HG02759 (cell line): Measurements from ENCODE around the gene DLGAP1.
"Not testable (repeated sequence)": the region's sequence is repeated elsewhere in the genome, so short reads cannot be mapped to it uniquely, and the experiment has no call there.

Source experiments
- ATAC-seq: cut with Tn5 transposase; IDR thresholded peaks from one replicate; pipeline ENCODE4 v1.9.1; 2021; ENCODE audit warnings: mild to moderate bottlenecking, moderate library complexity; ENCODE audit not compliant: unreplicated experiment

The DLGAP1 gene

DNA sequence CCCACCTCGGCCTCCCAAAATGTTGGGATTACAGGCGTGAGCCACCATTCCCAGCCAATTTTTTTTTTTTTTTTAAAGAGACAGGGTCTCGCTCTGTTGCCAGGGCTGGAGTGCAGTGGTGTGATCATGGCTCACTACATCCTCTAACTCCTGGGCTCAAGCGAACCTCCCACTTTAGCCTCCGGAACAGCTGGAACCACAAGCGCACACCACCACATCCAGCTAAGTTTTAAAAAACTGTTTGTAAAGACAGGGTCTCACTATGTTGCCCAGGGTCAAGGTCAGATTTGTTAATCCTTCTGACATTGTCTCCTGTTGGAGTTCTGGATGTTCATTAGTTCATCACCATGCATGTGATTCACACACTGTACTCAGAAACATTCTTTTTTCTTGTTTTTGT lies 855.2 kb downstream of the DLGAP1 start:
- no peak for ATAC-seq

DNA sequence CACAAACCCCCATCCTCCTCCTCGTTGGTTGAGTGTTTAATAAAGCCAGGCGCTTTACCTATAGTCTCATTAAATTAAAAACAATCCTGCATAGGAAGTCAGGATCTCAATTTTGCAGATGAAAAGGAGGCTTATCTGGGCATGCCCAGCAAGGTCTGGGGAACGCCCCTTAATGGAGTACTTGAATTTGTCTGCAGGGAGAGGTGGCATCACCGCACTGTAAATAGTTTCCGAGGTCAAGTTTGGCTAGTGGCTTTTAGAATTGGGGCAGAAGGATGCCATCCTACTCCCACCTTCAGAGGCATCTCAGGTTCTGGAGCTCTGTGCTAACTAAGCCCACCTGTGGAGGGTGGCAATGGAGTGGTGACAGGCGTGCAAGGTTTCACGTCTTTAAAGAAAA lies 855.9 kb downstream of the DLGAP1 start:
- no peak for ATAC-seq

DNA sequence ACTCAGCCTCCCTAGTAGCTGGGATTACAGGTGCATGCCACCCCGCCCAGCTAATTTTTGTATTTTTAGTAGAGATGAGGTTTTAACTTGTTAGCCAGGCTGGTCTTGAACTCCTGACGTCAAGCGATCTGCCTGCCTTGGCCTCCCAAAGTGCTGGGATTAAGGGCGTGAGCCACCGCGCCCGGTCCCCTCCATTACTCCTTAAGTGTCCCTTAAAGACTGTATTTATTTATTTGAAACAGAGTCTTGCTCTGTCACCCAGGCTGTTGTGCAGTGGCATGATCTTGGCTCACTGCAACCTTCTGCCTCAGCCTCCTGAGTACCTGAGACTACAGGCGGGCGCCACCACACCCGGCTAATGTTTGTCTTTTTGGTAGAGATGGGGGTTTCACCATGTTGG lies 856.5 kb downstream of the DLGAP1 start:
- ATAC-seq: no peak

DNA sequence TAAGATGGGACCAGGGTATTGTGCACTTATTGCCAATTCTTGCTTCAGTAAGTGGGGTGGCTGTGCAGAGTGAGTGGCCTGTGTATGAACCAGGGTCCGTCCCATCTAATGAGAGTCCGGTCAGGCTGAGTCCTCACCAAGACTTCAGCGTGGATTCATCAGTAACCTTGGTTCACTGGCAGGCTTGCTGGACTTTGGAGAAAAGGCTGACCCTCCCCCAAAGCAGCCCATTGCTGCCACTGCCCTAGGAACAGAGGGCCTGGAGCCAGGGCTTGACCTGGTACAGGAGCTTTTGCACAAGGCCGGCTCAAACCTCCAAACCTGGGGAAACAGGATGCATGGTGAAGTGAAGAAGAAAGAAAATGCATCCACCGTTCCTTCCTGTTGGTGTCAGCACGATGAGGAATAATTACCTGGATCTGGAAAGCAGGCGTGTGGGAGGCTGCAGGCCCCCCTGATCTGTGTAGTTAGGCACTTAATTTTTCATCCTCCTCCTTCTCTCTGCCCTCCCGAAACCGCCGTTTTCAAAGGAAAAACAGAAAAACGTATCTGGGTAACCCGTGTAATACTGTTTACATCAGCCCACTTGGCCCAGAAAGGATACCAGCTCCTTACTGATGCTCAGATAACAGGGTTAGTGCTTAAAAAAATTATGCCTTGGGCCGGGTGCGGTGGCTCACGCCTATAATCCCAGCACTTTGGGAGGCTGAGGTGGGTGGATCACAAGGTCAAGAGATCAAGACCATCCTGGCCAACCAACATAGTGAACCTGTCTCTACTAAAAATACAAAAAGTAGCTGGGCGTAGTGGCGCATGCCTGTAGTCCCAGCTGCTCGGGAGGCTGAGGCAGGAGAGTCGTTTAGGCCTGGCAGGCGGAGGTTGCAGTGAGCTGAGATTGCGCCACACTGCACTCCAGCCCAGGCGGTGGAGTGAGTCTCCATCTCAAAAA lies 857.4 kb downstream of the DLGAP1 start:
- ATAC-seq: no peak

DNA sequence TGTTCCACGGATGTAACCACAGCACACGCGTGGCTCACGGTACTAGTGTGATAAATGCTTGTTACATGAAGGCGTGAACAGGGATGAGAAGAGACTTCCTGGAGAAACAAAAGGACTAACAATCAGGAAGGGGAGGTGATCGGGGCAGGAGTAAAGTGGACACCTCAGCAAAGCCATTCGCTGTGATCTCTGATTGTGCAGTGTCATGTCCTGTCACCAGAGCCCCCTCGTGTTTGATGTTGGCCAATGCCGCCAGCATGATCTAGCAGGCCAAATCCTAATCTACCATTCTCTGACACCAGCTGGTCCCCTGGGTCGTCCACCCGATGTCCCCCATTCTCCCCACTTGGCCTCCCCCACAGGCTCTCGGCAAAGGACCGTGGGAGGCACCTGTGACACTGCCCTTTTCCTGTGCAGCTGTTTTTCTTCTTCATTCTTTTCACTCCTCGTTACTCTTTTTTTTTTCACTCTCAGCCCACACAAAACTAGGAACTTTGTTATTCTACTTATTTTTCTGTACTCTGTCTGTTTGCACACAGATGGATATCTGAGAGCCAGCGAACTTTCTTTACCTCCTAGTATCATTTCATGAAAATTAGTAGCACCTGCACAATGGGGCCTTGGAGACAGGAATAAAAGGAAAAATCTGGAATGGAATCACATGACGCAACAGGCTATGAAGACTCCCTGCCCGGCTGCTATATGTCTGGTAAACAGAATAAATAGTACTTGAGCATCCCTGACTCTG lies 858.3 kb downstream of the DLGAP1 start:
- peak; percentile 29 for ATAC-seq

DNA sequence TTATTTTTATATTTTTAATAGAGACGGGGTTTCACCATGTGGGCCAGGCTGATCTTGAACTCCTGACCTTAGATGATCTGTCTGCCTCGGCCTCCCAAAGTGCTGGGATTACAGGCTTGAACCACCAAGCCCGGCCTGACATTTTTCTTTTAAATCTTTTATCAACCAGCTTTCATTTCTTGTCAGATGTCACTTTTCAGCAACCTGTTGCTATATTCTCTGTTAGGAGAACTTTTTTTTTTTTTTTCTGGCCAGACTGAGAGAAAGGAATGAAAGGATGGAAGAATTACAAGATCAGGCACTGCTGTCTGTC lies 858.8 kb downstream of the DLGAP1 start:
- ATAC-seq: no peak

DNA sequence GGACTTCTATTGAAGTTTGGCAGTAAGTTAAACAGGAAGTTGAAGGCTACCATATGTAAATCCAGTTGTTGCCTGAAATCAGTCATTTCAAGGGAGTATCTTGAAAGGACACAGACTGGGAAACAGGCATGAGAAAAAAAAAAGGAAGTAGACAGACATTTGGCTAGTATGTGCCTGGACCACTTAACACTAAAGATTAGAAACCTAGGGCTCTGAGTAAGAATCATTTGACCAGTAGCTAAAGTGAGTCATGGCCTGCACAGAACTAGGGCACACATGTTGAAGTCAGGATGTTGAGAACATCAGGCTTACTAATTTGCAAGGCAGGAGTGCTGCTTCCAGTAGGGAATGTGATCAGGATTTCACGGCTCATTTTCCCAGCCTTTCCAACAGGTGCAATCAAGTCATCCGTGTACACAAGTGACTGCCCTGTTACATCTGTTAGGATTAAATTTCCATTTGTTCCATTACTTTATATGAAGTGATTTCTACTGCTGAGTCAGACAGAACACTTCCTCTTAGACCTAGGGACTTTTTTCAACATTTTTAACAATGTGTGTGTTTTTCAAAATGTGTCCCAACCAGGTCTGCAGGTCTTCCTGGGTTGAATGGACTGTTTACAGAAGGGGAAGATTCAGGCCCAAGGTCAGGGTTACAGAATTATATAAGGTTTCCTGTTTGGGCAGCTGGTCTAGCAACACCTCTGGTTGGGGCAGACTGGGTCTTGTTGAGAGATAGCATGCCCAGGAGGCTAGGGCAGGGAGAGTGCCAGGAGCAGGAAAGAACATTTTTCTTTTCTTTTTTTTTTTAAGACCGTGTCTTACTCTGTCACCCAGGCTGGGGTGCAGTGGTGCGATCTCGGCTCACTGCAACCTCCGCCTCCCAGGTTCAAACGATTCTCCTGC lies 859.5 kb downstream of the DLGAP1 start:
- peak; percentile 60 for ATAC-seq

DNA sequence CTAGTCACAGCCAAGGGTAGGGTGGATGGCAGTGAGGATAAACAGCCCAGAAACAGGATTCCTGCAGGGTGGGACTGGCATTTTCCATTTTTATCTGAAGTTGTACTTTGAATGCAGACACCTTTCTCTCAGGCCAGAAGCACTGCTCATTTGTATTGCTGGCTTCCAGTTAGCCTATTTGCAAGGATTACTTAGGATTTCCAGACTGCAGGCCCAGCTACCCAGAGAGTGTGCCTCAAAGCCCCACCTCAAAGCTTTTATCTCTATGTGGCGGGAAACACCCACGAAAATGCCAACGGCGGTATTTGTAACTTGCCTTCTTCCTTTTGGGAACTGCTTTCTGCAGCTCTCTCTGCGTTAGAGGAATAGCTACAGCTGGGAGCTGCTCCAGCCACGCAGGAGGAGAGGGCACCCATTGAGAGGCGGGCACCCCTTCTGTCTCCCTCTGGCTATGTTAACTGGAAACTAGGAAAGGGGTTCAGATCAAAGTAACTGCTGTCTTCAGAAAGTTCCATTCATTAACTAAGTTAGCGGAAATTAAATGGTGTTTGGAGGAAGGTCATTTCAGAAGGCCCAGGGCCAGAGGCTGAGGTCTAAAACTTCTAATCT lies 860.2 kb downstream of the DLGAP1 start:
- no peak for ATAC-seq

DNA sequence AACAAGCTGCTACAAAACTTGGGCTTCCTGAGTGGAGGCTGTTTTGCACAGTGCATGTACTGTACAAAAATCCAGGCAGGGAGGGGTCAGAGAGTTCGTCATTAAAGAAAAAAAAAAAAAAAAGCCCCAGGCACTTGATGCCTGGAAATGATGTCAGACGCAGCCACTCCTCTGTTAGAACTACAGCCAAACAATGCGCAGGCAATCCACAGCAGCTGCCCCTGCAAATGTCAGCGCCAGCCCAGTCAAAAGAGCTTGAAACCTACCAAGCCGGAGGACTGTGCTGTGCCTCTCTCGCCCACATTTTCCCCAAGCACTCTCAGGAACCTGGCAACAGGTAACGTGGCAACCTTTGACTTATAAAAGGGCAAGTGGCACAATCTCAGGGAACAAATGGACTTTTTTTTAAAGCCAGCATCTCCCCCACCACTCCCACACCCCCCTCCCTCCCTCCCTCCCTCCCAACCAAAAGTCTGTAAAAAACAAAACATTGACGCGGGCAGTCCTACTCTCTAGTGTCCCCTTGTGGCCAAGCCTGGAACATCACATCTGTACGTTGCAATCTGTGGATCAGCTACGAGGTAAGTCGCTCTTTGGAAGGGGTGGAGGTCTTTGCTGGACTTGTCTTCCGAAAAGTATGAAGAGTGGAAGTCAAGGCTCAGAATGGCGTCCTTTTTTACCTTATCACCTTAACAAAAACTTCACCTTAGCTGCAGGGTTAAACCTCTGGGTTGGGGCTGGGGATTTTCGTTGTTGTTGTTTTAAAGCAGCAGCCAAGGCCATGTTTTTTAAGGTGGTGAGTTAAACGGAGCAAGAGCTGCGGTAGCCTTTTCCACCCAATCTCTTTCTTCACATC lies 861.0 kb downstream of the DLGAP1 start:
- peak; percentile 71 for ATAC-seq

DNA sequence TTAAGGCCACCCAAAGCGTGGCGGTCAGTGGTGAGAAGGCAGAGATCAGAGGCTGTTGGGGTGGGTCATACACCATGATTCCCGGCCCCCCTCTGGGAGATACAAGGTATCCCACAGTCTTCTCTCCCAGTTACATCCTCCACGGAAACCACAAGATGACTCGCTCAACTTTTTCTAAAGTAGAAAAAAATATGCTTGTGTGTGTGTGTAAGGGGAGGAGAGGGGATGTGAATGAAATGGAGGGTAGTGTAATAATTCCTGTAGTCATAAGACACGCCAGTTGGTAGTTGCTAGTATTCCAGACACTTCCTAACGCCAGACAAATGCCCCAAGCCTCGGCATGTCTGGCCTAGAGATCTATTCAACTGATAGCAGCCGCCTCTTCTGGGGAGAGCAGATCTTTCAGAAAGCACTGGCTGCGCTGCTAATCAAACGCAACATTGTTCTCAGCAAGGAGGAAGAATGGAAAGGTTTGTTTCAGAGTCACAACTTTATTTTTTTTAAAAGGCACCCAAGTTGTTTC lies 861.7 kb downstream of the DLGAP1 start:
- ATAC-seq: peak; percentile 6

DNA sequence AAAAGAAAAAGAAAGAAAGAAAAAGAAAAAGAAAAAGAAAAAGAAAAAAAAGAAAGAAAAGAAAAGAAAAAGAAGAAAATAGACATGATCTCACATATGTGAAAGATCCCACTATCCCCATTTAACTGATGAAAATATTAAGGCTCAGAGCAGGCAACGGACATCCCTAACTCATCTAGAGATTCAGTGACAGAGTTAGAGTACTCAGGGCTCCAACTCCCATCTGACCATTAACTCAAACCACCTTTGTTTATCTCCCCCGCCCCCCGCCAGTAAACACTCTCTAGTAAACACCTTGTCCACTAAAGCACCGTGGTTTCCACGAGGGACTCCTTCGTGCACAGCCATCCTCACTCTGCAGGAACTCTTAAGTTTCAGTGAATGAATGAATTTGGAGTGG lies 862.2 kb downstream of the DLGAP1 start:
- no peak for ATAC-seq

DNA sequence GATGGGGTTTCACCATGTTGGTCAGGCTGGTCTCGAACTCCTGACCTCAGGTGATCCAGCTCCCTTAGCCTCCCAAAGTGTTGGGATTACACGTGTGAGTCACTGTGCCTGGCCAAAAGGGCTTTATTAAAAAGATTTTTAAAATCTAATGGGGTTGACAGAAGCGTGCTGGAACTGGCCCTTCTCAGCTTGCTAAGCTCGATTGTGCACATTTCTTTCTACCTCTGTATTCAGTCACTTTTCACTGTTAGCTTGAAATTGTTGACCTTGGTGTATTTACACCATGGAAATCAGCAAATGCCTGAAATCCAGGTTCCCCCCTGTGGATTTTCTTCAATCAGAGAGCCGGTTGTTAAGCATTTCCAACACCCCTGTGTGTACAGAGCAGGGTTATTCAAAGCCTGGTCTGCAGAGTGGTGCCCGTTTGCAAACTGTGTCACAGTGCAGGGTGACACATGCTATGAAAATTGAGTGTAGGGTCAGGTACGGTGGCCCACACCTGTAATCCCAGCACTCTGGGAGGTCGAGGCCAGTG lies 864.9 kb downstream of the DLGAP1 start:
- no peak for ATAC-seq

DNA sequence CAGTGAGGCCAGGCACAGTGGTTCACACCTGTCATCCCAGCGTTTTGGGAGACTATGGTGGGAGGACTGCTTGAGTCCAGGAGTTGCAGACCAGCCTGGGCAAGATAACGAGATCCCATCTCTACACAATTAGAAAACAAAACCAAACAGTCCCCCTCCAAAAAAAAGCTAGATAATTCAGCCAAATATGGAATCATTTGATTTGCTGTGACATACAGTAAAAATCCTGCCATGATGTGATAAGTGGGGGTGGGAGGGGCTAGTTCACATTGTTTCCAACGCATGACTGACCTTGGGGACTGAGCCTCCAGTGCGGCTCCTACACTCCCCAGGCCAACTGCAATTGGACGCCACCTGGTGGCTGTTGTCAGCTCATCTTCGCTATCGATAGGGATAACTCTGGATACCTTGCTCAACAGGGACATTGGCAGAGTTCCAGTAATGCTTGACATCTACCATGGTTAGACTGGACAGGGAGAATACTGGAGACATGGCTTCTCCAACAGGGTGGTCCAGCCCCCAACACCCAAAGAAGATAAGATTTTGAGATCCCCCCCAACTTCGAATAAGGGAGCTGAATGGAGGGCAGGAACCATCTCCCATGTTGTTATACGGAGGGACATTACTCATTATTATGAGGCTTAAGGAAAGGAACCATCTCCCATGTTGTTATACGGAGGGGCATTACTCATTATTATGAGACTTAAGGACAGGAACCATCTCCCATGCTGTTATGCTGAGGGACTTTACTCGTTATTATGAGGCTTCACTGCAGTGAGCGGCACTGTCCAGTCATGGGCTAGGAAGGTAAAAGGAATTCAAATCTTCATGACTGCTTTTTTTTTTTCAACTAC lies 869.2 kb downstream of the DLGAP1 start:
- ATAC-seq: no peak

DNA sequence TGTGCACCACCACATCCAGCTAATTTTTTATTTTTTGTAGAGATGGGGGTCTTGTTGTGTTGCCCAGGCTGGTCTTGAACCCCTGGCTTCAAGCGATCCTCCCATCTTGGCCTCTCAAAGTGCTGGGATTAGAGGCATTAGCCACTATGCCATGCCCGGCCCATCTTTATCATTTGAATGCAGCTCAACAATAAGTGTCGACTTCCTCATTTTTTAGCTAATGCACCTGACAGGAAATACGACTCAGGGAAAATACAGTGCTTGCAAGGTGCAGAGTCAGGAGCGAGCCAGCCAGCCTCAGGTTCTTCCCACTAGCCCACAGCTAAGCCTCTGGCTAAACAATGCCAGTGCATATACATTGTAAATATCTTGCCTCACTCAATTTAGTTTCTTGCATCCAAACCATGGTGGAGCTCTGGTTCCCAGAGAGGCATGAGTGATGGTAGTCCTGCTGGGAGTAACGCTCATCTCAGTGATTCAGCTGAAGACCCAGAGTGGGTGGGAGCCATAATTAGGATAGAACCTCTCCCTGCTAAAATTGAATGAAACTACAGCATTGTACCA lies 870.1 kb downstream of the DLGAP1 start:
- ATAC-seq: no peak

DNA sequence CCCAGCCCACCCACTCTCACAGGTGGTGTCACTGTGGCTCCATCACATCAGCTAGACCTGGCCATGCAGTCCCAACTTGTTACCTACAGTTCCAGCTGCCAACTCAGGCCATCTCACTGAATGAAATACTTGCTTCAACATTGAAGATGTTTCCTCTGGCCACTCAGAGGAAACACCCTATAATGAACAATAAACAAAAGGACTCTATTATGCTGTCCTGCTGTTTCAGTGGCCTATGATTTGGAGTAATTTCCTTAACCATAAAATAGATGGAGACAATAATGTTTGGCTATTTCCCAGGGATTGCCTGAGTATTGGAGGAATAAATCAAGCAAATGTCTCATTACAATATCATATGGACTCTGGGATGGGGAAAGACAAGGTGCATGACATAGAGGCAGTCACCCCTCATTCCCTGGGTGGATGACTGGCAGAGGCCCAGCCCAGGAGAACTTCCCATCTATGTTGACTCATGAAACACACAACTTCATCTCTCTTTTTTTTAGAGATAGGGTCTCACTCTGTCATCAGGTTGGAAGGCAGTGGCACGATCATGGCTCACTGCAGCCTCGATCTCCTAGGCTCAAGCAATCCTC lies 870.7 kb downstream of the DLGAP1 start:
- no peak for ATAC-seq

DNA sequence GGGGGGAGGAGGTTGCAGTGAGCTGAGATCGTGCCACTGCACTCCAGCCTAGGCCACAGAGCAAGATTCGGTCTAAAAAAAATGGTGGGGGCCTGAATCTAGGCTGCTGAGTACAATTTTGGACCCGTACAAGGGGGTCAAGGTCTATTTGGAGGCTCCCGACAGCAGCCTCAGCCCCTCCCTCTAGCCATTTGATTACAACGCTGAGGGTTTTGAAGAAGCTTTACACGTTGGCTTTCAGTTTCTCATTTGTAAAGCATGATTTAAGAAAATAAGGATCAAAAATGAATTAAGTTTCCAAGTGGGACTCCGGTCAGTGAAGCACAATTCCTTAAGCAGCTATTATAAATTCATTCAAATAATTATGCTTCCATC lies 871.2 kb downstream of the DLGAP1 start:
- no peak for ATAC-seq

DNA sequence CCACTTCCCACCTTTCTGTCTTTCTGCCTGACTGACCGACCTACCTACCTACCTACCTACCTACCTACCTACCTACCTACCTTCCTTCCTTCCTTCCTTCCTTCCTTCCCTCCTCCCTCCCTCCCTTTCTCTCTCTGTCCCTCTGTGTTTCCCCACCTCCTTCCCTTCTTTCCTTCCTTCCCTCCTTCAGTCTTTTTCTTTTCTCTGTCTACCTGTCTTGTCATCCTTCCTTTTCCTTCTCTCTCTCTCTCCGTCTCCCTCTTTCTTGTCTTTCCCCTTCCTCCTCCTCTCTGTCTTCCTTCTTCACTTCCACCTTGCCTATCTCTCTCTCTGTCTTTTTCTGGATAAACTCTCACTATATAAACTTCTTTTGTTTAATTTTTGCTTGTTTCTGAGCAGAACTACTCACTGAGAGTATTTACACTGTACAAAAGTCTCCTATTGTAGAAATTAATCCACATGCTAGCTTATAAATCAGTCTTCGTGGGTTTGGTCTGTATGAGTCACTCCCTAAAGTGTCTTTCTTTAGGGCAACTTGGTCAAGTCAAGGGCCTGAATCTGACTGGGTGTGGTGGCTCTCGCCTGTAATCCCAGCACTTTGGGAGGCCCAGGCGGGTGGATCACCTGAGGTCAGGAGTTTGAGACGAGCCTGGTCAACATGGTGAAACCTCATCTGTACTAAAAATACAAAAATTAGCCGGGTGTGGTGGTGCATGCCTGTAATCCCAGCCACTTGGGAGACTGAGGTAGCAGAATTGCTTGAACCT lies 871.8 kb downstream of the DLGAP1 start:
- ATAC-seq: not testable (repeated sequence)
